Keratinocyte (primary cell): ENCODE results near the gene UGP2. TPM values are rescaled to one million over a fixed set of nuclear protein-coding genes. Genes with fewer than 3 reads are reported as not detected.
A peak's percentile ranks its signal among the peaks of the same experiment; 100 is the strongest.

Experiments used
- DNase-seq: peaks from one replicate; pipeline ENCODE4 v3.0.0-alpha.2; 2011; ENCODE audit warnings: low read depth, missing footprints, low spot score
- FAIRE-seq: peaks from 2 replicates; lab custom pipeline; 2011; peaks lifted over from hg19 to GRCh38; lab: Jason Lieb, UNC
- H2AFZ ChIP-seq: 2 replicates; pipeline ENCODE4 v1.6.0; 2012; ENCODE audit warnings: low read length, control low read depth, inconsistent platforms; ENCODE audit not compliant: control insufficient read depth
- H3K27ac ChIP-seq: 2 replicates; pipeline ENCODE4 v1.5.1; 2011; ENCODE audit warnings: low read length; ENCODE audit not compliant: control insufficient read depth, insufficient read depth
- H3K27me3 ChIP-seq: 3 replicates; pipeline ENCODE4 v1.6.0; 2011; ENCODE audit warnings: low read length; ENCODE audit not compliant: control insufficient read depth, insufficient read depth; ENCODE audit errors: extremely low read depth
- H3K36me3 ChIP-seq, 2 experiments: 2 replicates in 1 of 2; 3 replicates in 1 of 2; pipeline ENCODE4 v1.5.1; 2011; ENCODE audit warnings: low read length in 2 of 2, mild to moderate bottlenecking in 1 of 2; ENCODE audit not compliant: control insufficient read depth in 2 of 2, insufficient read depth in 2 of 2; ENCODE audit errors: extremely low read depth in 1 of 2
- H3K4me1 ChIP-seq: 3 replicates; pipeline ENCODE4 v1.5.1; 2011; ENCODE audit warnings: low read length; ENCODE audit not compliant: control insufficient read depth, insufficient read depth; ENCODE audit errors: extremely low read depth
- H3K4me2 ChIP-seq: 3 replicates; pipeline ENCODE4 v1.6.0; 2011; ENCODE audit warnings: low read depth, low read length; ENCODE audit not compliant: control insufficient read depth, insufficient read depth; ENCODE audit errors: extremely low read depth
- H3K4me3 ChIP-seq, 3 experiments: fragments of 200-600 bp in 1 of 3; sonication (generic) in 1 of 3; 2 replicates in 2 of 3; 3 replicates in 1 of 3; pipeline ENCODE4 v1.5.1; 2011 to 2016; ENCODE audit warnings: low read length in 3 of 3, mild to moderate bottlenecking in 3 of 3, control low read depth in 2 of 3, inconsistent platforms in 1 of 3, low read depth in 1 of 3, mixed read lengths in 1 of 3, mixed run types in 1 of 3, moderate library complexity in 1 of 3; ENCODE audit not compliant: control insufficient read depth in 2 of 3, insufficient read depth in 2 of 3; ENCODE audit errors: extremely low read depth in 1 of 3
- H3K79me2 ChIP-seq: 2 replicates; pipeline ENCODE4 v1.6.0; 2012; ENCODE audit warnings: low read length; ENCODE audit not compliant: control insufficient read depth, insufficient read depth
- H3K9ac ChIP-seq: 3 replicates; pipeline ENCODE4 v1.6.0; 2011; ENCODE audit warnings: low read length; ENCODE audit not compliant: control insufficient read depth, insufficient read depth; ENCODE audit errors: extremely low read depth
- H3K9me1 ChIP-seq: 3 replicates; pipeline ENCODE4 v1.6.0; 2011; ENCODE audit warnings: low read length; ENCODE audit not compliant: control insufficient read depth, insufficient read depth; ENCODE audit errors: extremely low read depth
- H3K9me3 ChIP-seq: 2 replicates; pipeline ENCODE4 v1.5.1; 2012; ENCODE audit warnings: low read depth, low read length; ENCODE audit not compliant: control insufficient read depth
- H4K20me1 ChIP-seq: 3 replicates; pipeline ENCODE4 v1.6.0; 2011; ENCODE audit warnings: low read length; ENCODE audit not compliant: control insufficient read depth, insufficient read depth; ENCODE audit errors: extremely low read depth
- EZH2 ChIP-seq: IDR thresholded peaks from one replicate; pipeline ENCODE4 v1.6.1; 2012; ENCODE audit warnings: inconsistent platforms, mild to moderate bottlenecking, low read length, moderate library complexity
- dilution Hi-C: fragments of 300-500 bp; cut with MboI; formaldehyde crosslinking; loops from one replicate; pipeline ENCODE4 v1.7.0; 2020; ENCODE audit warnings: low sequenced_read_pairs; ENCODE audit not compliant: extremely low pct_ligation_motif_present
- polyA plus RNA-seq, 5 experiments: library from polyadenylated mRNA; depleted of rRNA in 3 of 5; stranded (reverse) in 3 of 5; stranded (forward) in 1 of 5; unstranded in 1 of 5; fragments of >200 nt; gene quantifications; 1 replicate in 1 of 5; 2 replicates in 3 of 5; 3 replicates in 1 of 5; pipeline versions ENCODE4 v1.2.1 to v1.2.3, GENCODE V29; 2011 to 2012; ENCODE audit warnings: missing spikeins in 2 of 5, low read depth in 1 of 5, low replicate concordance in 1 of 5
- TF ChIP-seq, protein P1 (sequence below), 3 experiments: IDR thresholded peaks in 1 of 3; conservative IDR thresholded peaks in 1 of 3; optimal IDR thresholded peaks in 1 of 3; 2 replicates in 2 of 3; 3 replicates in 1 of 3; pipeline versions ENCODE3 to v1.5.1; 2011; ENCODE audit warnings: low read length in 3 of 3, mild to moderate bottlenecking in 3 of 3, moderate library complexity in 2 of 3, control low read depth in 1 of 3, inconsistent platforms in 1 of 3; ENCODE audit not compliant: insufficient read depth in 2 of 3; ENCODE audit errors: extremely low read depth in 1 of 3

UGP2 gene
- polyA plus RNA-seq, 1 donor (not counting 4 experiments of a cell fraction or from before 2014, with no cell fraction given) = 260 TPM

- FAIRE-seq = no peak
- Histone ChIP-seq H3K9me3 (peaks cover 3% of the 10 kb centered on the region), H3K4me2 (peak overlapping the region; percentile 69), H3K27me3 (no peaks in the 10 kb centered on the region), H3K79me2 (peaks cover 30% of the 10 kb centered on the region), H4K20me1 (no peaks in the 10 kb centered on the region), H3K9me1 (no peaks in the 10 kb centered on the region), H3K36me3 (peaks cover 6 to 13% of the 10 kb centered on the region in 2 experiments), H3K9ac (no peak overlapping the region), H3K27ac (peak overlapping the region; percentile 44), H3K4me1 (peaks cover 31% of the 10 kb centered on the region), H2AFZ (no peak overlapping the region), H3K4me3 (no peak overlapping the region)
- TF ChIP-seq EZH2 = no peak
- TF ChIP-seq, protein P1, sequence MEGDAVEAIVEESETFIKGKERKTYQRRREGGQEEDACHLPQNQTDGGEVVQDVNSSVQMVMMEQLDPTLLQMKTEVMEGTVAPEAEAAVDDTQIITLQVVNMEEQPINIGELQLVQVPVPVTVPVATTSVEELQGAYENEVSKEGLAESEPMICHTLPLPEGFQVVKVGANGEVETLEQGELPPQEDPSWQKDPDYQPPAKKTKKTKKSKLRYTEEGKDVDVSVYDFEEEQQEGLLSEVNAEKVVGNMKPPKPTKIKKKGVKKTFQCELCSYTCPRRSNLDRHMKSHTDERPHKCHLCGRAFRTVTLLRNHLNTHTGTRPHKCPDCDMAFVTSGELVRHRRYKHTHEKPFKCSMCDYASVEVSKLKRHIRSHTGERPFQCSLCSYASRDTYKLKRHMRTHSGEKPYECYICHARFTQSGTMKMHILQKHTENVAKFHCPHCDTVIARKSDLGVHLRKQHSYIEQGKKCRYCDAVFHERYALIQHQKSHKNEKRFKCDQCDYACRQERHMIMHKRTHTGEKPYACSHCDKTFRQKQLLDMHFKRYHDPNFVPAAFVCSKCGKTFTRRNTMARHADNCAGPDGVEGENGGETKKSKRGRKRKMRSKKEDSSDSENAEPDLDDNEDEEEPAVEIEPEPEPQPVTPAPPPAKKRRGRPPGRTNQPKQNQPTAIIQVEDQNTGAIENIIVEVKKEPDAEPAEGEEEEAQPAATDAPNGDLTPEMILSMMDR (optimal IDR thresholded peaks at IDR 0.05 in 1 of 3, IDR thresholded peaks at IDR 0.05 in 1 of 3, conservative IDR thresholded peaks at IDR 0.05 in 1 of 3; ENCODE audit: extremely low read depth in 1 of 3, insufficient read depth in 2 of 3, low read length in 3 of 3) = no peak
- dilution Hi-C loops = no loop called here
- DNase-seq = no peak
These were observed 32.8 kb downstream of the UGP2 start for GRCh38 chr2:63874204-63875130.

DNA sequence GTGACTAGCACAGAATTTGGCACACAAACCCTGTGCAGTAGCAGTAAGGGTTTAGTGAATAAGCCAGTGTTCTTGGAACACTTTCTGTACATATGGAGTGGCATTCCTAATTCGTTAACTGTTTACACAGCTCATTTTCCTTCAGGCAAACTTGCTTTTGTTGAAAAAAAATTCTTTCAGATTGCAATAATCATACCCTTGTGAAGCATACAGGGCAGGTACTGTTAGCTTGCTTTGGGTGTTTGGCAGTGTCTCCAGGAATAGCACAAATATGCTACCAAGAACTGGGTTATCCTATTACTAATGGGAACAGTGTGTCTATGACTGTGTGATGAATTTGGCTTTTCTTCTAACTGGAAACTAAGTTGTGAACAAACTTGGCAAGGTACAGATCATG is 33.4 kb downstream of the UGP2 start:
- Histone ChIP-seq H3K36me3 (peaks cover 6 to 13% of the 10 kb centered on the region in 2 experiments), H3K9me3 (peaks cover 3% of the 10 kb centered on the region), H3K4me3 (peak overlapping the region in 1 of 3 experiments; percentile 7), H2AFZ (no peak overlapping the region), H4K20me1 (no peaks in the 10 kb centered on the region), H3K4me2 (peak overlapping the region; percentile 69), H3K9me1 (no peaks in the 10 kb centered on the region), H3K4me1 (peaks cover 31% of the 10 kb centered on the region), H3K79me2 (peaks cover 31% of the 10 kb centered on the region), H3K27ac (peak overlapping the region; percentile 83), H3K27me3 (no peaks in the 10 kb centered on the region), H3K9ac (peak overlapping the region; percentile 62)
- TF ChIP-seq EZH2 = no peak
- TF ChIP-seq, protein P1 (optimal IDR thresholded peaks at IDR 0.05 in 1 of 3, IDR thresholded peaks at IDR 0.05 in 1 of 3, conservative IDR thresholded peaks at IDR 0.05 in 1 of 3; ENCODE audit: extremely low read depth in 1 of 3, insufficient read depth in 2 of 3, low read length in 3 of 3) = no peak
- DNase-seq (peak; percentile 52), FAIRE-seq (peak; percentile 95)
- dilution Hi-C loops = no loop called here
